Spinal cord (tissue), 10 donors: ENCODE results near the gene TMEM269. TPM values are rescaled to one million over a fixed set of nuclear protein-coding genes. Genes with fewer than 3 reads are reported as not detected.
A peak's percentile ranks its signal among the peaks of the same experiment; 100 is the strongest.

ENCODE experiments used
- DNase-seq, 6 donors: peaks; one replicate each; pipeline versions ENCODE4 v3.0.0 to v3.0.0-alpha.2; 2013 to 2015; ENCODE audit warnings: low spot score in 6 of 6, low read depth in 4 of 6
- H3K27ac ChIP-seq: one replicate; pipeline ENCODE4 v1.5.1; 2013; ENCODE audit warnings: low read depth, low read length, control low read depth
- H3K27me3 ChIP-seq: one replicate; pipeline ENCODE4 v1.6.1; 2013; ENCODE audit warnings: low read length; ENCODE audit not compliant: control insufficient read depth, insufficient read depth
- H3K36me3 ChIP-seq: one replicate; pipeline ENCODE4 v1.6.1; 2013; ENCODE audit warnings: low read length; ENCODE audit not compliant: control insufficient read depth, insufficient read depth
- H3K4me1 ChIP-seq: one replicate; pipeline ENCODE4 v1.6.1; 2013; ENCODE audit warnings: low read length; ENCODE audit not compliant: control insufficient read depth, insufficient read depth
- H3K4me3 ChIP-seq: one replicate; pipeline ENCODE4 v1.5.1; 2013; ENCODE audit warnings: low read depth, low read length, control low read depth
- H3K9me3 ChIP-seq: one replicate; pipeline ENCODE4 v1.6.1; 2013; ENCODE audit warnings: low read length; ENCODE audit not compliant: control insufficient read depth, insufficient read depth
- WGBS: methylation state at CpG from one replicate; pipeline ENCODE4 v1.1.5; 2013; ENCODE audit warnings: missing lambda C conversion rate; ENCODE audit not compliant: insufficient coverage; 5-methylcytosine and 5-hydroxymethylcytosine counted together
- polyA plus RNA-seq, 2 donors: library from polyadenylated mRNA; unstranded; fragments of 120-200 nt; gene quantifications; one replicate each; pipeline ENCODE4 v1.2.1, GENCODE V29; 2013; ENCODE audit not compliant: insufficient read length in 2 of 2
- total RNA-seq, 2 donors: library from RNA; depleted of rRNA in 1 of 2; stranded (reverse); fragments of 120-200 nt in 1 of 2; fragments of >200 nt in 1 of 2; gene quantifications; one replicate each; pipeline versions ENCODE4 v1.2.3 to v1.2.4, GENCODE V29; 2013 to 2014
- donor health status: healthy.

TMEM269 gene
- total and polyA plus RNA-seq, 4 donors = 0.11 to 1.6 (median 0.81) TPM

DNA sequence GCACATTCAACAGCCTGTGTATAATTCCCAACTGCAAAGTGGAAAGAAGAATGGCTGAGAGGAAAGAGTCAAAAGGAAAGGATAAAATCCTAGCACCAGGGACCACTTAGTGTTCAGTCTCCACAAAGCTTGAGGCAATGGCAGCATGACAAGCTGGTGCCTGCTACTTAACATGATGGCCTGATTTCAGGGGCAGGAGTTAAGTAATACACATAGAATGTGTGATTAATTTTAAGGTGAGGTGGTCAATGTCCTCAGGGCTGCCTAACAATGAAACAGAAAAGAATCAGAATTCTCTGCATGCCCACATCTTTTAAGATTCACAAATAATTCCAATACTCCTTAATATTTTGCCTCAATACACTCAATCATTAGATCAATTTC is 26.9 kb upstream of the TMEM269 start:
- H3K4me3 ChIP-seq = no peak overlapping the region
- no peaks in the 10 kb centered on the region for H3K9me3 ChIP-seq
- no peaks in the 10 kb centered on the region for H3K27me3 ChIP-seq
- no peak overlapping the region for H3K27ac ChIP-seq
- H3K36me3 ChIP-seq = peaks cover 61% of the 10 kb centered on the region
- DNase-seq = no peak
- H3K4me1 ChIP-seq = peaks cover 7% of the 10 kb centered on the region

- Histone ChIP-seq H3K4me1 (peaks cover 10% of the 10 kb centered on the region), H3K27ac (no peak overlapping the region), H3K27me3 (no peaks in the 10 kb centered on the region), H3K4me3 (no peak overlapping the region), H3K36me3 (peaks cover 59% of the 10 kb centered on the region), H3K9me3 (no peaks in the 10 kb centered on the region)
- no peak for DNase-seq
- WGBS = 87% methylated on average over 3 of the region's 3 CpGs
Observed at GRCh38 chr1:42758641-42759040, 26.1 kb upstream of the TMEM269 start.

DNA sequence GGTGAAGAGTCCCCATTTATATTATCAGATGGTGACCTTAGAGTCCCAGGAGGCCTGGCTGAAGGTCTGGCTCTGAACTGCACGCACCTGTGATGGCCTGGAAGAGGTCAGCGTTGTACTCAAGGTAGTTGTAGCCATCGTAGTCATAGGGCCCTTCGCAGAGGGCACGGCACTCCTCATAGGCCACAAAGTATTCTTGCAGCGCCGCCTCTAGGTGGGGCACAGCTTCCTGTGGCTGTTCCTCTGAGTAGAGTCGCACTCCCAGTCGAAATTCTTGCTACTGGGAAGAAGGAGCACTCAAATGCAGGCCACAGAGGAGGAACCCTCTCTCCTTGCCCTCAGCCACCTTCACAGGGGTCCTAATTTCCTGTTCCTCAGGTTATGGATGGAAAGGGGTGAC is 25.7 kb upstream of the TMEM269 start:
- H3K4me3 ChIP-seq = no peak overlapping the region
- H3K27ac ChIP-seq = no peak overlapping the region
- H3K9me3 ChIP-seq = no peaks in the 10 kb centered on the region
- WGBS = 80% methylated on average over 8 of the region's 9 CpGs
- H3K36me3 ChIP-seq = peaks cover 54% of the 10 kb centered on the region
- peaks cover 14% of the 10 kb centered on the region for H3K4me1 ChIP-seq
- DNase-seq = no peak
- H3K27me3 ChIP-seq = no peaks in the 10 kb centered on the region

DNA sequence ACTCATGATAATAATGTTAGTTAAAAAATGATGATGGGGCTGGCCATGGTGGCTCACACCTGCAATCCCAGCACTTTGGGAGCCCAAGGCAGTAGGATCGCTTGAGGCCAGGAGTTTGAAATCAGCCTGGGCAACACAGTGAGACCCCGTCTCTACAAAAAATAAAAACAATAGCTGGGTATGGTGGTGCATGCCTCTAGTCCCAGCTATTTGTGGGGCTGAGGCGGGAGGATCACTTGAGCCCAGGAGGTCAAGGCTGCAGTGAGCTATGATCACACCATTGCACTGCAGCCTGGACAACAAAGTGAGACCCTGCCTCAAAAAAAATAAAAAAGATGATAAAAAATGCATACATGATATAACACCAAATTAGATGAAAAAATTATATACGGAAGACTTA is 23.2 kb upstream of the TMEM269 start:
- DNase-seq = no peak
- H3K27me3 ChIP-seq = no peaks in the 10 kb centered on the region
- WGBS = no CpG with 5 or more reads among the region's 4 CpGs
- H3K4me3 ChIP-seq = no peak overlapping the region
- peaks cover 17% of the 10 kb centered on the region for H3K4me1 ChIP-seq
- peaks cover 34% of the 10 kb centered on the region for H3K36me3 ChIP-seq
- H3K27ac ChIP-seq = no peak overlapping the region
- no peaks in the 10 kb centered on the region for H3K9me3 ChIP-seq

GRCh38 chr1:42762269-42762668 is 22.5 kb upstream of the TMEM269 start:
- Histone ChIP-seq H3K4me3 (no peak overlapping the region), H3K36me3 (peaks cover 32% of the 10 kb centered on the region), H3K27me3 (no peaks in the 10 kb centered on the region), H3K9me3 (no peaks in the 10 kb centered on the region), H3K4me1 (peaks cover 17% of the 10 kb centered on the region), H3K27ac (no peak overlapping the region)
- 86% methylated on average over 2 of the region's 5 CpGs for WGBS
- DNase-seq = no peak

GRCh38 chr1:42765269-42765668 is 19.5 kb upstream of the TMEM269 start:
- peak overlapping the region; percentile 90 for H3K4me3 ChIP-seq
- H3K9me3 ChIP-seq = no peaks in the 10 kb centered on the region
- H3K27me3 ChIP-seq = no peaks in the 10 kb centered on the region
- peak in 3 of 6 donors; percentile 14 to 35 (median 17) for DNase-seq
- WGBS = no CpG with 5 or more reads among the region's 7 CpGs
- peaks cover 14% of the 10 kb centered on the region for H3K36me3 ChIP-seq
- peaks cover 17% of the 10 kb centered on the region for H3K4me1 ChIP-seq
- peak overlapping the region; percentile 93 for H3K27ac ChIP-seq

DNA sequence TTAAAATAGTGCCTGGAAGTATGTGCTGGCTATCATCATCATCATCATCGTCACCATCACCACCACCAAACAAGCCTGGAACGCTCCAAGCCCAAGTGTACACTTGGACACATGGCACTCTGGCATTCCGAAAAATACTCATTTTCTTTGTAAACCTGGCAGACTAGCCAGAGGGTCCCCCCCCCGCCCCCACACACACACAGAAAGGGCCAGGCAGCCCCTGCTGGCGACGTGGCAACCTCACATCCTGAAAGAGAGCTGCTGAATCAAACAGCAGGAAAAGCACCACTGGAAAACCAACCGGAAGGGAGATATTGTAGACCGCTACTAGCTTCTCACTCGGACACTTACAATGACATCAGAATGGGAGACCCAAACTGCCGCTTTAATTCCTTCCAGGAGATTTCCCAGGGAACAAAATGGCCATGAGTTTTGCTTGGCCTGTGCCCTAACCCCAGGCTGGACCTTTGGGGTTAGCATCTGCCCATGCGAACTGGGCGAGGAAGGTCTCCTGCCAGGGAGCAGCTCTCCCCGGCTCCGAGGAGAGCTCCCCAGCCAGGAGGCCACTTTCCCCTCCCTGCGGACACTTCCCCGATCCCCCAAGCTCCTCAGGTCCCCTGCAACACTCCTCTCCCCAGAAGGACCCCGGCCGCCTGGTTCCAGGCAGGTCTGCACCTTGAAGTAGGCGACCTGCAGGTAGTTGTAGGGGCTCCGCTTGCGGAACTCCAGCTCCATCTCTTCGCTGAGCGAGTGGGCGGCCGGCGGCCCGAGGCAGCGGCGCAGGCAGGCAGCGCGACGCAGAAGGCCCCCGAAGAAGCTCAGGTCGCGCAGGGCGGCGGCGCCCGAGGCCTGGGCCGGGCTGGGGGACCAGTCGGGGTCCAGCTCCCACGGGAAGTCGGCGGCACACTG is 18.7 kb upstream of the TMEM269 start:
- Histone ChIP-seq H3K27ac (peak overlapping the region; percentile 93), H3K4me3 (peak overlapping the region; percentile 90), H3K4me1 (peaks cover 19% of the 10 kb centered on the region), H3K27me3 (no peaks in the 10 kb centered on the region), H3K36me3 (peaks cover 8% of the 10 kb centered on the region), H3K9me3 (no peaks in the 10 kb centered on the region)
- 0% methylated on average over 37 of the region's 44 CpGs for WGBS
- peak in 3 of 6 donors; percentile 40 to 89 (median 79) for DNase-seq

DNA sequence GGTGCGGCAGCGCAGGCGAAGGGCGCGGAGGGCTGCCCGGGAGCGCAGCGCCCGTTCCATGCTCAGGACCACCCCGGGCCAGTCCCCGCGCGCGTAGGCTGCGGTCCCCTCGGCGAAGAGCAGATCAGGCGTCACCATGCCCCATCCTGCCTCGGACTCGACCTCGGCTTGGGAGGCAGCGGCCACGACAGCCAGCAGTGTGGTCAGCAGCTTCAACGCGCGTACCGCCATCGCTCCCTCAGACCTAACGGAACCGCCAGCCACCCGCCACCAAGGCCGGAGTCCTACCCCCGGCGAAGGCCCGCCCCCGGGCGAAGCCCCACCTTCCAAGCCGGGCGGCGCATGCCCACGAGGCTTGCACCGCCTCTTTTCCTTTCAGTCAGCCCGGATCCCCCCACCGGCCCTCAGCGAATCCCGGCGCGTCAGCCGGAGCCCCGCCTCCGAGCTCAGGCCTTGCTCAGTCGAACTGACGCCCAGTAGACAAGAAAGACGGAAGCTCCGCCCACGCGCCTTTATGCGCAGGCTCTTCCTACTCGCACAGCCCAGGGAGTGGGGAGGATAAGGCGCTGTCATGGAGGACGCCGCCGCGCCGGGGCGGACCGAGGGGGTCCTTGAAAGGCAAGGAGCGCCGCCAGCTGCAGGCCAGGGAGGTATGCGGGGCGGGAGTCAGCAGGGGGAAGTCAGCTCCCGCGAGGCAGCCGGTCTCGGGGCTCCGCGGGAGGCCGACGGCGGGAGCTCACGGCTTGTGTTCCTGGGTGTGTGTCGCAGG is 17.9 kb upstream of the TMEM269 start, which contains the start of the genes C1orf50 and P3H1:
Gene C1orf50 (plus strand): TSS at position 509 of the 769 bp plus-strand sequence. CDS start 63 bp downstream, at position 572.
Gene P3H1 (minus strand): TSS at position 288 of the 769 bp plus-strand sequence. CDS start 57 bp downstream, at position 231.
- Histone ChIP-seq H3K27ac (peak within 1 kb of the TSS; percentile 93), H3K4me1 (peaks cover 19% of the 10 kb centered on the region)
- WGBS = under 1% methylated on average over 80 of the region's 82 CpGs

DNA sequence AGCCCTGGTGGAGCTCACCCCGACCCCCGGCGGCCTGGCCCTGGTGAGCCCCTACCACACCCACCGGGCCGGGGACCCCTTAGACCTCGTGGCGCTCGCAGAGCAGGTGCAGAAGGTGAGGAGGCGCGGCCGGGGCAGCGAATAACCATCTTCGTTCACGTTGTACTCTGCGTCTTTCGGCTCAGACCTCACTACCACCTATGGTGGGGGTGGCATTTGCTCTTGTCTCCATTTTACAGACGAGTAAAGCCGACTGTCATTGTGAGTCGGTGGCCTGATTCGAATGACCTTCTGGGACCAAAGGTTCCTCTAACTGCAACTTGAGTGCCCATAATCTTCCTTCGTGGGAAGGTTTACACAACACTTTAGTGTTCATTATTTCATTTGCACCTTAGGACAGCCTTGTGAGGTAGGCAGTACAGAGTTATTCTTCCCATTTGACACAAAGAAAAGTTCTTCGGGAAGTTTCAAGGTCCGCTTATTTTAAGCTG is 17.2 kb upstream of the TMEM269 start:
- Histone ChIP-seq H3K9me3 (no peaks in the 10 kb centered on the region), H3K4me1 (peaks cover 16% of the 10 kb centered on the region), H3K36me3 (peaks cover 8% of the 10 kb centered on the region), H3K27ac (peak overlapping the region; percentile 93), H3K27me3 (no peaks in the 10 kb centered on the region), H3K4me3 (peak overlapping the region; percentile 90)
- WGBS = 0% methylated on average over 15 of the region's 23 CpGs
- no peak for DNase-seq

More for the DNA sequence above, 17.9 kb upstream of the TMEM269 start, which contains the start of the genes C1orf50 and P3H1:
- peak; percentile 93 to 100 (median 100) for DNase-seq
- Histone ChIP-seq H3K4me3 (peak within 1 kb of the TSS; percentile 90), H3K36me3 (peaks cover 9% of the 10 kb centered on the region), H3K9me3 (no peaks in the 10 kb centered on the region), H3K27me3 (no peaks in the 10 kb centered on the region)
